Heart right ventricle (tissue), 16 donors: ENCODE results near the gene HHATL. TPM values are rescaled to one million over a fixed set of nuclear protein-coding genes. Genes with fewer than 3 reads are reported as not detected.
A peak's percentile ranks its signal among the peaks of the same experiment; 100 is the strongest.

Experiments
- ATAC-seq, 8 donors: fragments of 200-7000 bp; cut with Tn5 transposase; one replicate each; pipeline ENCODE4 v1.9.1; 2020; ENCODE audit warnings: mild to moderate bottlenecking in 8 of 8, moderate library complexity in 8 of 8, moderate number of reproducible peaks in 1 of 8
- DNase-seq, 2 donors: peaks; one replicate each; pipeline ENCODE4 v3.0.0-alpha.2; 2020
- H3K27ac ChIP-seq, 10 donors: fragments of 200-600 bp; sonication (generic) in 2 of 10; one replicate each; pipeline versions ENCODE4 v1.5.0 to v1.8.0; 2020 to 2022; ENCODE audit warnings: mild to moderate bottlenecking in 3 of 10
- H3K27me3 ChIP-seq, 7 donors: fragments of 200-600 bp; one replicate each; pipeline ENCODE4 v1.8.0; 2021 to 2022; ENCODE audit warnings: mild to moderate bottlenecking in 2 of 7
- H3K36me3 ChIP-seq, 9 donors: fragments of 200-600 bp; sonication (generic) in 1 of 9; one replicate each; pipeline versions ENCODE4 v1.5.0 to v1.8.0; 2020 to 2022; ENCODE audit warnings: mild to moderate bottlenecking in 2 of 9
- H3K4me1 ChIP-seq, 9 donors: fragments of 200-600 bp; sonication (generic) in 1 of 9; one replicate each; pipeline versions ENCODE4 v1.5.0 to v1.8.0; 2020 to 2022; ENCODE audit warnings: mild to moderate bottlenecking in 4 of 9
- H3K4me3 ChIP-seq, 10 donors: fragments of 200-600 bp; sonication (generic) in 2 of 10; one replicate each; pipeline versions ENCODE4 v1.5.0 to v1.8.0; 2020 to 2022; ENCODE audit warnings: mild to moderate bottlenecking in 7 of 10, moderate library complexity in 2 of 10
- H3K9me3 ChIP-seq, 11 donors: fragments of 200-600 bp in 10 of 11; sonication (generic) in 2 of 11; one replicate each; pipeline versions ENCODE4 v1.5.0 to v1.8.0; 2013 to 2022; ENCODE audit warnings: mild to moderate bottlenecking in 2 of 11, control low read depth in 1 of 11, moderate library complexity in 1 of 11
- WGBS, 2 donors: extraction: QIAGEN DNeasy Blood & Tissue Kit; methylation state at CpG; one replicate each; pipeline ENCODE4 v1.1.7; 2013; ENCODE audit warnings: inconsistent platforms in 1 of 2; 5-methylcytosine and 5-hydroxymethylcytosine counted together
- intact Hi-C, 10 donors: fragments of 100-400 bp; cut with DNase I; formaldehyde crosslinking; loops; one replicate each; pipeline versions ENCODE4 v1.11.1 to v1.14.2; 2022
- long read RNA-seq, 3 donors: library from polyadenylated mRNA; unstranded; transcript quantifications; one replicate each; pipeline ENCODE4 v2.0.0, GENCODE V29; 2020 to 2021
- polyA plus RNA-seq, 2 donors: library from polyadenylated mRNA; stranded (reverse); fragments of 200-250 nt; gene quantifications; one replicate each; pipeline ENCODE4 v1.2.3, GENCODE V29; 2013
- total RNA-seq, 10 donors: library from RNA; stranded (reverse); fragmentation: NEBNext Ultra II Directional in 3 of 10; extraction: Animal tissue kit (Norgen Biotek cat#: 25700) in 3 of 10; gene quantifications; one replicate each; pipeline versions ENCODE4 v1.2.1 to v1.2.4, GENCODE V29; 2021 to 2023
- TF ChIP-seq, protein P1 (sequence below), 9 donors: fragments of 200-600 bp; sonication (generic) in 2 of 9; IDR thresholded peaks; one replicate each; pipeline versions ENCODE4 v1.5.0 to v1.8.0; 2021 to 2022; ENCODE audit warnings: antibody characterized with exemption in 9 of 9, mild to moderate bottlenecking in 5 of 9, moderate library complexity in 1 of 9
- donor health status: Arrhythmogenic right ventricular cardiomyopathy.
- donor health status: ischemic (EF 13 %, LVEDD 7.1; RV severe dilation, severe dysfunction).
- donor health status: healthy with polysubstance abuse.
- donor health status: DM: no; HTN: yes; CAD: no.
- donor health status: DM: no; HTN: no; CAD: no.
- donor health status: ischemic (EF 25% LVEDD 6.9; RV normal size, moderate dysfunction).
- donor health status: ischemic (EF 25% LVEDD 5.7; RV mildly dilated, moderate dysfunction).
- donor health status: healthy.
- donor health status: DM: yes; HTN: yes; CAD: no.
- donor health status: Ischemic cardiomyopathy.
- donor health status: ischemic (EF 35%, LVEDD 5.7; RV mildly dilated, moderate dysfunction).
- donor health status: nonischemic (EF 11% LVEDD 7.7; RV severe dilation, severe dysfunction).
- donor health status: DM: yes; HTN: yes; CAD: no.
- donor health status: PGD.
- donor health status: ischemic (EF 29% LVEDD 5.4; RV normal size, mild dysfunction).
- donor health status: nonischemic (EF 23%, LVEDD 6.1; RV moderate dilation, normal function).

HHATL gene, protein sequence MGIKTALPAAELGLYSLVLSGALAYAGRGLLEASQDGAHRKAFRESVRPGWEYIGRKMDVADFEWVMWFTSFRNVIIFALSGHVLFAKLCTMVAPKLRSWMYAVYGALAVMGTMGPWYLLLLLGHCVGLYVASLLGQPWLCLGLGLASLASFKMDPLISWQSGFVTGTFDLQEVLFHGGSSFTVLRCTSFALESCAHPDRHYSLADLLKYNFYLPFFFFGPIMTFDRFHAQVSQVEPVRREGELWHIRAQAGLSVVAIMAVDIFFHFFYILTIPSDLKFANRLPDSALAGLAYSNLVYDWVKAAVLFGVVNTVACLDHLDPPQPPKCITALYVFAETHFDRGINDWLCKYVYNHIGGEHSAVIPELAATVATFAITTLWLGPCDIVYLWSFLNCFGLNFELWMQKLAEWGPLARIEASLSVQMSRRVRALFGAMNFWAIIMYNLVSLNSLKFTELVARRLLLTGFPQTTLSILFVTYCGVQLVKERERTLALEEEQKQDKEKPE
- total RNA-seq (100 to 1,000 TPM; 390 to 998 (median 624) TPM), polyA plus RNA-seq (1,000 to 10,000 TPM in 1 of 2 donors, 100 to 1,000 TPM in 1; 332 to 2,035 TPM)
- long read RNA-seq, donor 1, transcript HHATL-211 (2 exons, 587 nt), result minor isoform, 31 of 337 reads
- long read RNA-seq, donor 1, transcript HHATL-209 (3 exons, 702 nt), result minor isoform, 40 of 337 reads
- long read RNA-seq, donor 1, transcript HHATL-205 (12 exons, 1,865 nt), result major isoform, 178 of 337 reads
- long read RNA-seq, donor 1, partial matches to known transcripts, result 45 of 337 reads
- long read RNA-seq, donor 1, other reads (novel, unspliced or antisense), result 43 of 337 reads
- long read RNA-seq, donor 2, transcript HHATL-211 (2 exons, 587 nt), result minor isoform, 76 of 1,207 reads
- long read RNA-seq, donor 2, transcript HHATL-209 (3 exons, 702 nt), result minor isoform, 187 of 1,207 reads
- long read RNA-seq, donor 2, transcript HHATL-205 (12 exons, 1,865 nt), result major isoform, 594 of 1,207 reads
- long read RNA-seq, donor 2, partial matches to known transcripts, result 189 of 1,207 reads
- long read RNA-seq, donor 2, other reads (novel, unspliced or antisense), result 159 of 1,207 reads
- long read RNA-seq, donor 3, transcript HHATL-211 (2 exons, 587 nt), result minor isoform, 14 of 1,406 reads
- long read RNA-seq, donor 3, transcript HHATL-205 (12 exons, 1,865 nt), result major isoform, 1,108 of 1,406 reads
- long read RNA-seq, donor 3, transcript HHATL-209 (3 exons, 702 nt), result minor isoform, 14 of 1,406 reads
- long read RNA-seq, donor 3, partial matches to known transcripts, result 125 of 1,406 reads
- long read RNA-seq, donor 3, other reads (novel, unspliced or antisense), result 145 of 1,406 reads

DNA sequence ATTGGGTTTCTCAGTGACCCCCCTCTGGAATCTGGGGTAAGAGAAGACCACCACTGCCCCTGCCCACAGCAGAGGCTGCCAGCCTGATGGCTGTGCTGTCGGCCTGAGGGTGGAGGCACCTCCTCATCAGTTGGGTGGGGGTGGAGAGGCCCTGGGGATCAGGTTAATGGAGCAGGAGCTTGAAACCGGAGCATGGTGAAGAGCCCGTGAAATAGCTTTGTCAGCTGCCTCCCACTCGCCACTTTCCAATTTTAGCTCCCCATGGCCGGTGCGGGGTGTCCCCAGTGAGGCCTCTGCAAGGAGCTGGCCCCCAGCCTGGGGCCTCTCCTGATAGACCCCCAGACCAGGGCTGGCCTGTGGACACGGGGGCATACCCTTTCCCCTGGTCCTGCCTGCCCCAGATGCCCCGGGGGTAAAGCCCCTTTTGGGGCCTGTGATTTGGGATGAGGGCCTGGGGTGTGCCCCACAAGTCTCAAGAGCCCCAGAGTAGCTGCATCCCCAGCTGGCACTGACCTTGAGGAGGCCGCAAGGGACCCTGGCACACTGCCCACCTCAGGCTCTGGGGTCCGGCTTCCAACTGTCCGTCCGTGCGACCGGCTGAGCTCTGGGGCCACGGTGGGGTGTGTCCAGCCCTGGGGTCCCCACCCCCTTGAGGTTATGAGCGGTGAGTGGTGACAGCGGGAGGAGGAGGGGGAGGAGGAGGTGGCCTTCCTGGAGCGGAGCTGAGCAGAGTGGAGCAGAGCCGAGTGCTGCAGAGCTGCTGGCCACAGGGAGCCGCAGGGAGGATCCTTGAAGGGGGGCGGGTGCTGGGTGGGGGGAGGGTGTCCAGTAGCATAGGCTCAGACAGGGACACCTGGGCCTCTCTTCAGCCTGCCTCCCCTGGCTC is at the start of gene HHATL:
HHATL (minus strand) TSS at position 733 of the 886 bp plus-strand sequence. CDS start 1,972 bp downstream, outside the sequence.
- Histone ChIP-seq H3K9me3 (no peaks in the 10 kb centered on the region), H3K4me1 (peaks cover 0 to 63% (median 23%) of the 10 kb centered on the region in 9 donors), H3K36me3 (peaks cover 0 to 12% (median 0%) of the 10 kb centered on the region in 9 donors), H3K27ac (peak within 1 kb of the TSS; percentile 85 to 99 (median 96)), H3K27me3 (no peaks in the 10 kb centered on the region), H3K4me3 (peak within 1 kb of the TSS; percentile 35 to 64 (median 52))
- ATAC-seq, result peak; percentile 69 to 85 (median 80)
- intact Hi-C loops, result loop anchor here in 5 of 10 donors (1.0 to 5.0 kb wide), 4 partner anchors 36 to 42 kb away; no protein-coding TSS in a partner anchor
- 27 to 44% methylated on average over 20 to 21 of the region's 21 CpGs for WGBS, 2 donors
- TF ChIP-seq, protein P1, sequence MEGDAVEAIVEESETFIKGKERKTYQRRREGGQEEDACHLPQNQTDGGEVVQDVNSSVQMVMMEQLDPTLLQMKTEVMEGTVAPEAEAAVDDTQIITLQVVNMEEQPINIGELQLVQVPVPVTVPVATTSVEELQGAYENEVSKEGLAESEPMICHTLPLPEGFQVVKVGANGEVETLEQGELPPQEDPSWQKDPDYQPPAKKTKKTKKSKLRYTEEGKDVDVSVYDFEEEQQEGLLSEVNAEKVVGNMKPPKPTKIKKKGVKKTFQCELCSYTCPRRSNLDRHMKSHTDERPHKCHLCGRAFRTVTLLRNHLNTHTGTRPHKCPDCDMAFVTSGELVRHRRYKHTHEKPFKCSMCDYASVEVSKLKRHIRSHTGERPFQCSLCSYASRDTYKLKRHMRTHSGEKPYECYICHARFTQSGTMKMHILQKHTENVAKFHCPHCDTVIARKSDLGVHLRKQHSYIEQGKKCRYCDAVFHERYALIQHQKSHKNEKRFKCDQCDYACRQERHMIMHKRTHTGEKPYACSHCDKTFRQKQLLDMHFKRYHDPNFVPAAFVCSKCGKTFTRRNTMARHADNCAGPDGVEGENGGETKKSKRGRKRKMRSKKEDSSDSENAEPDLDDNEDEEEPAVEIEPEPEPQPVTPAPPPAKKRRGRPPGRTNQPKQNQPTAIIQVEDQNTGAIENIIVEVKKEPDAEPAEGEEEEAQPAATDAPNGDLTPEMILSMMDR (IDR thresholded peaks at IDR 0.05), result no peak
- DNase-seq, result peak; percentile 74 to 82

DNA sequence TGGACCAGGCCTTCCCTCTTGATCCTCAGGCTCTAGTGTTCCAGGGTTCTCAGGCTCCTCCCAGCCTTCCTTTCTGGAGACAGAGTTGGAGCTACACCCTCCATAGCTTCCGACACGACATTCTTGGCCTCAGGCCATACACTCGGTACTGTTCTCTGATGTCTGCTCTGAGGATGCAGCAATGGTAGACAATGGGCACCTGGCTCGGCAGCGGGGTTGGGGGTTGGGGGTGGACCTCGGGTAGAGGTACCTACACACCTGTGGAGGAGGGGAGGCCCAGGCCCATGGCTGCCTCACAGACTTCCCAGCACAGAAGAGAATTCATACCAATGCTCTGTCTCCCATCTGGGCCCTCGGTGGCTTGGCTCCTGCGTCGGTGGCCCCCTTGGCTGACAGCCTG is 49.0 kb upstream of the HHATL start:
- 44 to 57% methylated on average over 9 of the region's 9 CpGs for WGBS, 2 donors
- H3K4me3 ChIP-seq, result no peak overlapping the region
- no peak overlapping the region for H3K27ac ChIP-seq
- H3K9me3 ChIP-seq, result no peaks in the 10 kb centered on the region
- ATAC-seq (peak in 2 of 8 donors; percentile 19 to 21), DNase-seq (no peak)
- no peaks in the 10 kb centered on the region for H3K27me3 ChIP-seq
- TF ChIP-seq, protein P1 (IDR thresholded peaks at IDR 0.05), result no peak
- intact Hi-C loops, result loop anchor here in 3 of 10 donors (5.0 kb wide), 2 partner anchors 169 to 179 kb away; partner anchors contain the start of gene SEC22C (in 2 of the 3)
- peaks cover 0 to 15% (median 5%) of the 10 kb centered on the region in 9 donors for H3K4me1 ChIP-seq
- H3K36me3 ChIP-seq, result no peaks in the 10 kb centered on the region

DNA sequence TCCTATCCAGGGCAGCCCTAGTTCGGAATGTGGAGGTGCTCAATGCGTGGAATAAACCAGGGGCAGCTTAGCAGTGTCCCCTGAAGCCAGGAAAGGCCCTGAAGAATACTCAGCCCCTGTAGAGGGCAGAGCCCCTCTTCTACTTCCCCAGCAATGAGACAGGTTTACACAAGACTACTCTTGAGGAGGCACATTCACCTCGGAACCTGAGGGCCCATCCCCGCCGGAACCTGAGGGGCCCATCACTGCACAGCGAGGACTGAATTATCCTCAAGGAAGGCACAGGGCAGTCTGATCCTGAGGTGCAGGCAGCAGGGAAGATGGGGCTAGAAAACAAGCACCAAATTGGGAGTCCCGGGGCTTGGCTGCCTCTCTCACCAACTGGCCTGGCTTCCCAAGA is 48.2 kb upstream of the HHATL start:
- DNase-seq (no peak), ATAC-seq (no peak)
- Histone ChIP-seq H3K4me1 (peaks cover 0 to 22% (median 8%) of the 10 kb centered on the region in 9 donors), H3K36me3 (no peaks in the 10 kb centered on the region), H3K27me3 (no peaks in the 10 kb centered on the region), H3K4me3 (no peak overlapping the region), H3K9me3 (no peaks in the 10 kb centered on the region), H3K27ac (no peak overlapping the region)
- 95 to 97% methylated on average over 7 of the region's 7 CpGs for WGBS, 2 donors
- intact Hi-C loops, result loop anchor here in 3 of 10 donors (5.0 kb wide), 2 partner anchors 169 to 179 kb away; partner anchors contain the start of gene SEC22C (in 2 of the 3)
- TF ChIP-seq, protein P1 (IDR thresholded peaks at IDR 0.05), result no peak
